Adrenal gland (tissue), 5 donors: ENCODE results near the gene TESK1.

ENCODE experiments used
- POLR2A ChIP-seq, 2 donors: fragments of 450-650 bp; IDR thresholded peaks; one replicate each; pipeline ENCODE4 v1.6.1; 2017; ENCODE audit warnings: antibody characterized with exemption in 2 of 2, mild to moderate bottlenecking in 2 of 2, moderate library complexity in 1 of 2
- TF ChIP-seq, protein P1 (sequence below), 6 experiments: fragments of 450-650 bp in 4 of 6; fragments of 200-600 bp in 2 of 6; sonication (generic) in 1 of 6; IDR thresholded peaks; 1 replicate in 5 of 6; 2 replicates in 1 of 6; pipeline versions ENCODE4 v1.5.1 to v1.8.0; 2016 to 2021; ENCODE audit warnings: antibody characterized with exemption in 6 of 6, mild to moderate bottlenecking in 2 of 6, moderate library complexity in 1 of 6
- donor health status: DM: no; HTN: no; CAD: no.

DNA sequence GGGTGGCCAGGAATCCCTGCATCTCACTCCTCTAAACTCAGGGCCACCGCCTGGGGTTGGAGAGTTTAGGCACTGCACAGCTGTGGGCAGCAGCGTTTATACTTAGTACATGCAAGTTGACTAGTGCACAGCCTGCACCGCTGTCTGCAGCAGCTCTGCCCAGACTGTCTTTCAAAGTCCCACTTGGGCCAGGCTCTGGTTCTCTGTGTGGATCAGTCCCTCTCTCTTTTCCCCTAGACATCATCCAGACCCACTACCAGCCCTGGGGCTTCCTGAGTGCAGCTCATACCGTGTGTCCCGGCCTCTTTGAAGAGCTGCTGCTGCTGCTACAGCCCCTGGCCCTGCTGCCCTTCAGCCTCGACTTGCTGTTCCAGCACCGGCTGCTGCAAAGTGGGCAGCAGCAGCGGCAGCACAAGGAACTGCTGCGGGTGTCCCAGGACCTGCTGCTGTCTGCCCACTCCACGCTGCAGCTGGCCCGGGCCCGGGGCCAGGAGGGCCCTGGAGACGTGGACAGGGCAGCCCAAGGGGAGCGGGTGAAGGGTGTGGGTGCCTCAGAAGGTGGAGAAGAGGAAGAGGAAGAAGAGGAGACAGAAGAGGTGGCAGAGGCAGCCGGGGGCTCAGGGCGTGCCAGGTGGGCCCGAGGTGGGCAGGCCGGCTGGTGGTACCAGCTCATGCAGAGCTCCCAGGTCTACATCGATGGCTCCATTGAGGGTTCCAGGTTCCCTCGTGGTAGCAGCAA, 45.1 kb upstream of the TESK1 start:
- TF ChIP-seq, protein P1, sequence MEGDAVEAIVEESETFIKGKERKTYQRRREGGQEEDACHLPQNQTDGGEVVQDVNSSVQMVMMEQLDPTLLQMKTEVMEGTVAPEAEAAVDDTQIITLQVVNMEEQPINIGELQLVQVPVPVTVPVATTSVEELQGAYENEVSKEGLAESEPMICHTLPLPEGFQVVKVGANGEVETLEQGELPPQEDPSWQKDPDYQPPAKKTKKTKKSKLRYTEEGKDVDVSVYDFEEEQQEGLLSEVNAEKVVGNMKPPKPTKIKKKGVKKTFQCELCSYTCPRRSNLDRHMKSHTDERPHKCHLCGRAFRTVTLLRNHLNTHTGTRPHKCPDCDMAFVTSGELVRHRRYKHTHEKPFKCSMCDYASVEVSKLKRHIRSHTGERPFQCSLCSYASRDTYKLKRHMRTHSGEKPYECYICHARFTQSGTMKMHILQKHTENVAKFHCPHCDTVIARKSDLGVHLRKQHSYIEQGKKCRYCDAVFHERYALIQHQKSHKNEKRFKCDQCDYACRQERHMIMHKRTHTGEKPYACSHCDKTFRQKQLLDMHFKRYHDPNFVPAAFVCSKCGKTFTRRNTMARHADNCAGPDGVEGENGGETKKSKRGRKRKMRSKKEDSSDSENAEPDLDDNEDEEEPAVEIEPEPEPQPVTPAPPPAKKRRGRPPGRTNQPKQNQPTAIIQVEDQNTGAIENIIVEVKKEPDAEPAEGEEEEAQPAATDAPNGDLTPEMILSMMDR (IDR thresholded peaks at IDR 0.05) = no peak
- no peak for TF ChIP-seq POLR2A (IDR thresholded peaks at IDR 0.05)
